SK-N-SH treated with all-trans-retinoic acid at 6 μM for 48 hours (cell line): ENCODE data around the gene SLC7A8.

Experiments used
- ARNTL ChIP-seq: fragments of 450-650 bp; formaldehyde crosslinking; IDR thresholded peaks from 2 replicates; pipeline ENCODE4 v1.5.0; 2020; ENCODE audit warnings: low read depth, mild to moderate bottlenecking, moderate library complexity, borderline replicate concordance
- BACH2 ChIP-seq: fragments of 250-450 bp; sonication (Bioruptor Pico); IDR thresholded peaks from 2 replicates; pipeline ENCODE4 v1.9.0; 2021; ENCODE audit warnings: mild to moderate bottlenecking, borderline replicate concordance
- CREB5 ChIP-seq: fragments of 250-450 bp; sonication (Bioruptor Pico); IDR thresholded peaks from 2 replicates; pipeline ENCODE4 v1.5.1; 2020; ENCODE audit warnings: low read depth, mild to moderate bottlenecking, moderate library complexity
- ESRRG ChIP-seq: fragments of 250-450 bp; sonication (Bioruptor Pico); IDR thresholded peaks from 2 replicates; pipeline ENCODE4 v1.6.1; 2021; ENCODE audit warnings: mild to moderate bottlenecking
- OSR1 ChIP-seq: fragments of 250-450 bp; sonication (Bioruptor Pico); IDR thresholded peaks from 2 replicates; pipeline ENCODE4 v1.8.0; 2022; ENCODE audit warnings: moderate library complexity, mild to moderate bottlenecking, inconsistent platforms
- PATZ1 ChIP-seq: fragments of 250-450 bp; sonication (Bioruptor Pico); IDR thresholded peaks from 2 replicates; pipeline ENCODE4 v1.8.0; 2020; ENCODE audit warnings: mild to moderate bottlenecking, moderate library complexity, borderline replicate concordance
- POU6F1 ChIP-seq: fragments of 250-450 bp; sonication (Bioruptor Pico); IDR thresholded peaks from 2 replicates; pipeline ENCODE4 v1.8.0; 2021; ENCODE audit warnings: low read depth, mild to moderate bottlenecking, moderate library complexity, borderline replicate concordance
- RARB ChIP-seq: fragments of 250-450 bp; sonication (Bioruptor Pico); IDR thresholded peaks from 2 replicates; pipeline ENCODE4 v1.8.0; 2021; ENCODE audit warnings: mild to moderate bottlenecking, moderate library complexity
- TOX ChIP-seq: fragments of 250-450 bp; sonication (Bioruptor Pico); IDR thresholded peaks from 2 replicates; pipeline ENCODE4 v1.8.0; 2021; ENCODE audit warnings: mild to moderate bottlenecking, moderate library complexity, borderline replicate concordance
- ZFP30 ChIP-seq: fragments of 450-650 bp; formaldehyde crosslinking; IDR thresholded peaks from 2 replicates; pipeline ENCODE4 v1.5.0; 2022; ENCODE audit warnings: mild to moderate bottlenecking, moderate library complexity
- ZNF70 ChIP-seq: fragments of 450-650 bp; formaldehyde crosslinking; IDR thresholded peaks from 2 replicates; pipeline ENCODE4 v1.5.0; 2020; ENCODE audit warnings: mild to moderate bottlenecking, moderate library complexity
- ZNF8 ChIP-seq: fragments of 450-650 bp; formaldehyde crosslinking; IDR thresholded peaks from 2 replicates; pipeline ENCODE4 v1.5.0; 2020; ENCODE audit warnings: mild to moderate bottlenecking, moderate library complexity

- TF ChIP-seq RARB (CRISPR knock-in tag) (no peak), TOX (CRISPR knock-in tag) (no peak), ZFP30 (CRISPR knock-in tag) (no peak), OSR1 (CRISPR knock-in tag) (no peak), POU6F1 (CRISPR knock-in tag) (no peak), ARNTL (no peak), ZNF8 (CRISPR knock-in tag) (no peak), PATZ1 (CRISPR knock-in tag) (no peak), BACH2 (no peak), CREB5 (CRISPR knock-in tag) (no peak), ZNF70 (no peak), ESRRG (CRISPR knock-in tag) (no peak)
These were observed 37.6 kb downstream of the SLC7A8 start for GRCh38 chr14:23145794-23146350.
